ENCODE results near the gene FAM219B. TPM values are rescaled to one million over a fixed set of nuclear protein-coding genes. Genes with fewer than 3 reads are reported as not detected.
A peak's percentile ranks its signal among the peaks of the same experiment; 100 is the strongest.

The FAM219B gene
- total RNA-seq, 6 experiments from 2014 or later, result 40.6 to 61.4 (median 51.8) TPM

GRCh38 chr15:74893627-74894026 is 13.0 kb downstream of the FAM219B start:
- Mint-ChIP-seq H3K27me3 (ENCODE audit: insufficient read depth) (peaks cover 5% of the 10 kb centered on the region; the same call in 1 of the 2 replicates), H3K36me3 (ENCODE audit: low read depth) (peaks cover 13% of the 10 kb centered on the region; the same call in 1 of the 2 replicates), H3K4me1 (ENCODE audit: low read depth) (peaks cover 28% of the 10 kb centered on the region), H3K4me3 (no peak overlapping the region), H3K27ac (no peak overlapping the region), H3K9me3 (no peaks in the 10 kb centered on the region)
- no peak for TF ChIP-seq CTCF (IDR thresholded peaks at IDR 0.05)
- no peak for DNase-seq

- Mint-ChIP-seq H3K9me3 (no peaks in the 10 kb centered on the region), H3K27me3 (ENCODE audit: insufficient read depth) (peaks cover 5% of the 10 kb centered on the region; the same call in 1 of the 2 replicates), H3K4me1 (ENCODE audit: low read depth) (peaks cover 28% of the 10 kb centered on the region), H3K27ac (no peak overlapping the region), H3K36me3 (ENCODE audit: low read depth) (peaks cover 13% of the 10 kb centered on the region; the same call in 1 of the 2 replicates), H3K4me3 (no peak overlapping the region)
- no peak for TF ChIP-seq CTCF (IDR thresholded peaks at IDR 0.05)
- DNase-seq, result no peak
These were observed 13.7 kb downstream of the FAM219B start for GRCh38 chr15:74892931-74893330.

GRCh38 chr15:74892313-74892712 is 14.3 kb downstream of the FAM219B start:
- Mint-ChIP-seq H3K27me3 (ENCODE audit: insufficient read depth) (peaks cover 5% of the 10 kb centered on the region; the same call in 1 of the 2 replicates), H3K4me1 (ENCODE audit: low read depth) (peaks cover 28% of the 10 kb centered on the region), H3K9me3 (no peaks in the 10 kb centered on the region), H3K4me3 (no peak overlapping the region), H3K36me3 (ENCODE audit: low read depth) (peaks cover 13% of the 10 kb centered on the region; the same call in 1 of the 2 replicates), H3K27ac (no peak overlapping the region)
- no peak for DNase-seq
- no peak for TF ChIP-seq CTCF (IDR thresholded peaks at IDR 0.05)

- no peak for DNase-seq
- Mint-ChIP-seq H3K36me3 (ENCODE audit: low read depth) (peaks cover 13% of the 10 kb centered on the region; the same call in 1 of the 2 replicates), H3K27me3 (ENCODE audit: insufficient read depth) (peaks cover 2% of the 10 kb centered on the region; the same call in 1 of the 2 replicates), H3K27ac (no peak overlapping the region), H3K4me1 (ENCODE audit: low read depth) (peaks cover 28% of the 10 kb centered on the region), H3K4me3 (no peak overlapping the region), H3K9me3 (no peaks in the 10 kb centered on the region)
- TF ChIP-seq CTCF (IDR thresholded peaks at IDR 0.05), result no peak
These were observed 15.2 kb downstream of the FAM219B start for GRCh38 chr15:74891469-74891868.

- Mint-ChIP-seq H3K36me3 (ENCODE audit: low read depth) (peaks cover 13% of the 10 kb centered on the region; the same call in 1 of the 2 replicates), H3K4me3 (peak overlapping the region; percentile 91), H3K27me3 (ENCODE audit: insufficient read depth) (peaks cover 2% of the 10 kb centered on the region; the same call in 1 of the 2 replicates), H3K9me3 (no peaks in the 10 kb centered on the region), H3K4me1 (ENCODE audit: low read depth) (peaks cover 28% of the 10 kb centered on the region), H3K27ac (peak overlapping the region; percentile 69)
- no peak for DNase-seq
- TF ChIP-seq CTCF (IDR thresholded peaks at IDR 0.05), result no peak
These were observed 16.0 kb downstream of the FAM219B start for GRCh38 chr15:74890665-74890960.
